Progenitor cell of endocrine pancreas (in vitro differentiated cells): ENCODE measurements around the gene BEX4. TPM values are rescaled to one million over a fixed set of nuclear protein-coding genes. Genes with fewer than 3 reads are reported as not detected.

ENCODE experiments used
- DNase-seq: peaks from one replicate; pipeline ENCODE4 v3.0.0; 2021; ENCODE audit warnings: low spot score; ENCODE audit not compliant: unreplicated experiment
- H3K27ac Mint-ChIP-seq: 2 replicates; pipeline ENCODE4 v1.8.0; 2021; ENCODE audit warnings: mild to moderate bottlenecking, moderate library complexity, mixed read lengths
- H3K27me3 Mint-ChIP-seq: 2 replicates; pipeline ENCODE4 v1.8.0; 2021; ENCODE audit warnings: mixed read lengths
- H3K36me3 Mint-ChIP-seq: 2 replicates; pipeline ENCODE4 v1.8.0; 2022; ENCODE audit warnings: mixed read lengths; ENCODE audit not compliant: insufficient read depth
- H3K4me1 Mint-ChIP-seq: 2 replicates; pipeline ENCODE4 v1.8.0; 2021; ENCODE audit warnings: low read depth, mixed read lengths
- H3K4me3 Mint-ChIP-seq: 2 replicates; pipeline ENCODE4 v1.8.0; 2021; ENCODE audit warnings: low read depth, mild to moderate bottlenecking, moderate library complexity, mixed read lengths
- H3K9me3 Mint-ChIP-seq: 2 replicates; pipeline ENCODE4 v1.8.0; 2021; ENCODE audit warnings: low read depth, mixed read lengths
- total RNA-seq: library from RNA; stranded (reverse); gene quantifications from 2 replicates; pipeline ENCODE4 v1.2.1, GENCODE V29; 2021
- TF ChIP-seq, protein P1 (sequence below): fragments of 200-600 bp; sonication (generic); IDR thresholded peaks from one replicate; pipeline ENCODE4 v1.5.0; 2021; ENCODE audit warnings: antibody characterized with exemption, mild to moderate bottlenecking; ENCODE audit not compliant: unreplicated experiment

Gene BEX4
- total RNA-seq, 1 donor from 2014 or later: 74.9 TPM

DNA sequence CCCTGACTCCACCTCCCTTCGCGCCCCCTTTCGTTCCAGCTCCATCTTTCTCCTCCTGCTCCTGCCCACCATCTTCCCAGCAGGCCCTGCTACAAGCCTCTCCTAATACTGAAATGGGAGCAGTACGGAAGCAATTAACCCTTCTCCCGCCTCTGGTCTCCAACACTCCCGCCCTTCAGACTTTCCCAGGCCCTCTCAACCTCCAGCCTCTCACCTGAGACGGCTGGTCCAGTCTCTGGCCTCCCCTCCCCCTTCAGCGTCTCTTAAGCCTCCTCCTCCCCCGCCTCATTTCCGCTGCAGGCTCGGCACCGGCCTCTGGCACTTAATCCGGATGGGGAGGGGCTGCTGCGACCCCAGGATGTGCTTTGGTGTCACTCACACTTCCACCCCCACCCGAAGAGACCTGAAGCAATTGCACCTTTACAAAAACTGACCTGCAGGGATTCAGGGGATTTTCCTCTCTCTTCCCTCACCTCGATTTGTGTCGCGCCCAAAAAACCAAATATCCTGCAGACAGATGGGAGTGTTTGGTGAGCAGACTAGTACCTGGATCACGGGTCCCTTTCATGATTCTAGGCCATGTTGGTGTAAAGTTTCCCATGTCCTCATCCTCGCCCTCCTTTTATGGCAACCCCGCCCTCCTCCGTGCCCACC lies 39.4 kb downstream of the BEX4 start:
- H3K4me3 Mint-ChIP-seq: peak overlapping the region; percentile 89
- peak; percentile 39 for DNase-seq
- peaks cover 8% of the 10 kb centered on the region for H3K9me3 Mint-ChIP-seq
- TF ChIP-seq, protein P1, sequence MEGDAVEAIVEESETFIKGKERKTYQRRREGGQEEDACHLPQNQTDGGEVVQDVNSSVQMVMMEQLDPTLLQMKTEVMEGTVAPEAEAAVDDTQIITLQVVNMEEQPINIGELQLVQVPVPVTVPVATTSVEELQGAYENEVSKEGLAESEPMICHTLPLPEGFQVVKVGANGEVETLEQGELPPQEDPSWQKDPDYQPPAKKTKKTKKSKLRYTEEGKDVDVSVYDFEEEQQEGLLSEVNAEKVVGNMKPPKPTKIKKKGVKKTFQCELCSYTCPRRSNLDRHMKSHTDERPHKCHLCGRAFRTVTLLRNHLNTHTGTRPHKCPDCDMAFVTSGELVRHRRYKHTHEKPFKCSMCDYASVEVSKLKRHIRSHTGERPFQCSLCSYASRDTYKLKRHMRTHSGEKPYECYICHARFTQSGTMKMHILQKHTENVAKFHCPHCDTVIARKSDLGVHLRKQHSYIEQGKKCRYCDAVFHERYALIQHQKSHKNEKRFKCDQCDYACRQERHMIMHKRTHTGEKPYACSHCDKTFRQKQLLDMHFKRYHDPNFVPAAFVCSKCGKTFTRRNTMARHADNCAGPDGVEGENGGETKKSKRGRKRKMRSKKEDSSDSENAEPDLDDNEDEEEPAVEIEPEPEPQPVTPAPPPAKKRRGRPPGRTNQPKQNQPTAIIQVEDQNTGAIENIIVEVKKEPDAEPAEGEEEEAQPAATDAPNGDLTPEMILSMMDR: no peak
- no peaks in the 10 kb centered on the region for H3K27me3 Mint-ChIP-seq
- H3K4me1 Mint-ChIP-seq: peaks cover 39% of the 10 kb centered on the region
- peaks cover 5% of the 10 kb centered on the region for H3K36me3 Mint-ChIP-seq
- peak overlapping the region; percentile 95 for H3K27ac Mint-ChIP-seq

DNA sequence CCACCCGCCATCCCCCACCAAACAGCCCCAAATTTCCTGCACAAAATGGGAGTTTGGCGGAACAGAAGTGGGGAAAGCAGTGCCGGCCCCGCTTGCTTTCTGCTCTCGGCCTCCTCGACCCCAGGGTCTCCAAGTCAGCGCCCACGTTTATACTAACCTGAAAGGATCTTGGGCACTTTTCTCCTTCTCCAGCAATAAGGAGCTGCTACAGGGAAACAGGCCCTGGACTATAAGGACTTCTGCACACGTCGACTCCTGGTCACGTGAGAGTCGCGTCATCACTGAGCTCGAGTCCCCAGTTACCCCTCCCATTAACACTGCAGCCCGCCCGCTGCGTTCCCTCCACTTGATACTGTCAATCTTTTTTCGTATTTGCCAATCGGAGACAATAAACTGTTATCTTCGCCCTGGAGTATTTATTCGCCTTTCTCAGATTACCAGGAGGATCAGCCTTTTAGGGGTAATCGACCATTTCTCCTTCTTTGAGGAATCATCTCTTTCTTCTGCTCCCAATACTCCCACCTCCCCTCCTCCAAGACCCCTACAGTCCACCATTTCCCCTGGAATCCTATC lies 40.1 kb downstream of the BEX4 start, which contains the start of gene TCEAL8:
Gene TCEAL8, minus strand, starts transcription at position 235 of the 573 bp plus-strand sequence. CDS start 1,176 bp downstream, outside the sequence.
- TF ChIP-seq, protein P1: no peak
- Mint-ChIP-seq H3K9me3 (peaks cover 8% of the 10 kb centered on the region), H3K4me3 (peak within 1 kb of the TSS; percentile 89), H3K36me3 (peaks cover 5% of the 10 kb centered on the region), H3K4me1 (peaks cover 39% of the 10 kb centered on the region), H3K27ac (peak within 1 kb of the TSS; percentile 95), H3K27me3 (no peaks in the 10 kb centered on the region)
- DNase-seq: no peak

DNA sequence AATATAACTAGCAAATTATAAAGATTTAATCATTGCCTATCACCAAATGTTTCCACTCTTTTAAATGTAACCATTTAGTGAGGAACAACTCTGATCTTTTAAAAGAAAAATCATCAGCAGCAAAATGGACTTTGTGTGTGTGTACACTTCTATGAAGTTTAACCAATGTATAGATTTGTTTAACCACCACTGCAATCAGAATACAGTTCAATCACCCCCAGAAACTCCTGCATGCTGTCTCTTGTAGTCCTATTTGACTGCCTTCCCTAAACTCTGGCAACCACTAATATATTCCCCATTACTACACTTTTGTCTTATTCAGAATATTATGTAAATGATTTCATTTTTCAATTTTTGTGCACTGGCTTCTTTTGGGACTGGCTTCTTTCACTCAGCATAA lies 41.7 kb downstream of the BEX4 start:
- H3K9me3 Mint-ChIP-seq: peaks cover 8% of the 10 kb centered on the region
- H3K4me3 Mint-ChIP-seq: no peak overlapping the region
- TF ChIP-seq, protein P1: no peak
- H3K27ac Mint-ChIP-seq: no peak overlapping the region
- peaks cover 36% of the 10 kb centered on the region for H3K4me1 Mint-ChIP-seq
- H3K27me3 Mint-ChIP-seq: no peaks in the 10 kb centered on the region
- DNase-seq: no peak
- peaks cover 5% of the 10 kb centered on the region for H3K36me3 Mint-ChIP-seq

DNA sequence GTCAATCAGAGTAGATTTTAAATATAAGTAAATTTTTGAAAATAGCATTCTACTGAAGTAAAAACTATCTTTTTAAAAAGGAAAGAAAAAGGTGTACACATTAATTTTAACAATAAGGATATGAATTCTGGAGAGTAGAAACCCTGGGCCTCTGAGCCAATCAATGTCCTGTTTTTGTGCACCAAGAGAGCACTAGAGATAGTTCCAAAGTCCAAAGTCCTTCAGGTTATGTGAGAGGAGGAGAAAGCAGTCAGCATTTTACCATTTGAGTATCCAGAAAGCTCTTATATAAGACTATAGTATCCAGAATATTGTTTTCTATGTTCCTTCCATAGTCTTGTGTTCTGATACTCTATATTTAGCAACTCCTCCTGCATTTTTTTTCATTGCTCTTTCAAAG lies 43.4 kb downstream of the BEX4 start:
- Mint-ChIP-seq H3K4me3 (no peak overlapping the region), H3K9me3 (peaks cover 7% of the 10 kb centered on the region), H3K27ac (no peak overlapping the region), H3K4me1 (peaks cover 36% of the 10 kb centered on the region), H3K36me3 (peaks cover 1% of the 10 kb centered on the region), H3K27me3 (no peaks in the 10 kb centered on the region)
- TF ChIP-seq, protein P1: no peak
- DNase-seq: no peak

Other genes starting within 250 kb of the BEX4 start
- 123 and 128 TPM in 2 replicates for gene BEX1, start 150.9 kb upstream of the BEX4 start, total RNA-seq
- not detected in 2 replicates for gene NXF3, start 122.0 kb upstream of the BEX4 start, total RNA-seq
- 65.1 and 71.0 TPM in 2 replicates for gene TCEAL8, start 40.0 kb downstream of the BEX4 start, total RNA-seq
- gene TCEAL5, start 61.6 kb downstream of the BEX4 start, total RNA-seq: not detected in 2 replicates
- gene BEX2, start 95.9 kb downstream of the BEX4 start, total RNA-seq: 36.0 and 42.0 TPM in 2 replicates
- gene TCEAL7, start 115.1 kb downstream of the BEX4 start, total RNA-seq: 4.9 and 5.1 TPM in 2 replicates
- 111 and 118 TPM in 2 replicates for gene TCEAL9, start 141.4 kb downstream of the BEX4 start, total RNA-seq
- gene BEX3, start 161.4 kb downstream of the BEX4 start, total RNA-seq: 408 and 425 TPM in 2 replicates